Stimulated activated CD8-positive, alpha-beta memory T cell treated with anti-CD3 and anti-CD28 coated beads, Interleukin-2, amount 100 ng/mL, for 48 hours (primary cell): ENCODE measurements around the gene NPR1.
"Not testable (repeated sequence)": the region's sequence is repeated elsewhere in the genome, so short reads cannot be mapped to it uniquely, and the experiment has no call there.

Experiments used
- DNase-seq, 2 donors: peaks; one replicate each; pipeline ENCODE4 v3.0.0-alpha.2; 2020; ENCODE audit warnings: low read depth in 2 of 2

Gene NPR1

GRCh38 chr1:153649863-153650235, 28.6 kb upstream of the NPR1 start:
- no peak for DNase-seq

- no peak for DNase-seq
Observed at GRCh38 chr1:153651771-153652170, 26.7 kb upstream of the NPR1 start.

- DNase-seq: no peak
Observed at GRCh38 chr1:153652805-153653500, 25.5 kb upstream of the NPR1 start.

GRCh38 chr1:153655333-153655732, 23.2 kb upstream of the NPR1 start:
- no peak for DNase-seq

GRCh38 chr1:153658400-153659174, 19.9 kb upstream of the NPR1 start, which contains the start of gene SNAPIN:
Gene SNAPIN, plus strand, starts transcription at chr1:153658703. Its CDS starts 41 bp downstream, at chr1:153658744.
- peak; percentile 85 to 89 for DNase-seq

GRCh38 chr1:153659175-153659534, 19.3 kb upstream of the NPR1 start:
- no peak for DNase-seq

GRCh38 chr1:153659656-153660055, 18.8 kb upstream of the NPR1 start:
- no peak for DNase-seq

- no peak for DNase-seq
Observed at GRCh38 chr1:153661111-153661708, 17.3 kb upstream of the NPR1 start.

- DNase-seq: no peak
Observed at GRCh38 chr1:153662269-153662668, 16.2 kb upstream of the NPR1 start.

GRCh38 chr1:153663211-153663610, 15.3 kb upstream of the NPR1 start:
- no peak for DNase-seq

- no peak for DNase-seq
Observed at GRCh38 chr1:153667439-153667838, 11.0 kb upstream of the NPR1 start.

GRCh38 chr1:153668672-153669071, 9.8 kb upstream of the NPR1 start:
- DNase-seq: not testable (repeated sequence)

- no peak for DNase-seq
Observed at GRCh38 chr1:153669606-153670005, 8.9 kb upstream of the NPR1 start.

GRCh38 chr1:153670257-153670858, 8.1 kb upstream of the NPR1 start:
- no peak for DNase-seq

- DNase-seq: peak; percentile 81 to 94
Observed at GRCh38 chr1:153670859-153671627, 7.4 kb upstream of the NPR1 start, which contains the start of gene ILF2. Gene ILF2, minus strand, starts transcription at chr1:153670993. Its CDS starts 71 bp downstream, at chr1:153670922.

- DNase-seq: peak; percentile 19 to 46
Observed at GRCh38 chr1:153671628-153672353, 6.7 kb upstream of the NPR1 start.

GRCh38 chr1:153673511-153673910, 5.0 kb upstream of the NPR1 start:
- no peak for DNase-seq

- peak in 1 of 2 donors; percentile 33 for DNase-seq
Observed at GRCh38 chr1:153677718-153678518, 570 bp upstream of the NPR1 start.

- no peak for DNase-seq
Observed at GRCh38 chr1:153679337-153680119, 1.0 kb downstream of the NPR1 start.
